K562 (cell line): ENCODE results near the gene SLC1A2. TPM values are rescaled to one million over a fixed set of nuclear protein-coding genes. Genes with fewer than 3 reads are reported as not detected.

ENCODE experiments used
- ATAC-seq: fragments of 200-7000 bp; cut with Tn5 transposase; 3 replicates; pipeline ENCODE4 v1.9.1; 2020; ENCODE audit warnings: moderate library complexity
- BruUV-seq: library from RNA; stranded (reverse); fragments of 400-500 nt; replicated peaks from 2 replicates; lab custom pipeline; 2021; lab: Mats Ljungman, UMichigan
- CTCF ChIA-PET: fragments of 300-600 bp; formaldehyde crosslinking; extraction: SDS; loops from one replicate; lab custom pipeline; 2021; ENCODE audit warnings: low intra/inter-chr PET ratio; lab: Yijun Ruan, JAX
- POLR2A ChIA-PET: fragments of 300-600, 350-650 bp; sonication (Branson Sonifier 250); formaldehyde crosslinking; extraction: SDS; loops from one replicate; lab custom pipeline; 2021; ENCODE audit warnings: antibody characterized with exemption, inconsistent platforms; lab: Yijun Ruan, JAX
- DNase-seq, 4 experiments: peaks; one replicate each; pipeline versions ENCODE4 v3.0.0 to v3.0.0-alpha.2; 2011 to 2018; ENCODE audit warnings: low spot score in 3 of 4, mixed read lengths in 3 of 4; ENCODE audit errors: extremely low read depth in 1 of 4
- FAIRE-seq: peaks from 2 replicates; lab custom pipeline; 2011; peaks lifted over from hg19 to GRCh38; lab: Jason Lieb, UNC
- H2AFZ ChIP-seq: 2 replicates; pipeline ENCODE4 v1.6.0; 2011; ENCODE audit warnings: low read depth, low read length, control low read depth, inconsistent platforms
- H3K27ac ChIP-seq: fragments of 200-600 bp; 3 replicates; pipeline ENCODE4 v1.8.0; 2011; ENCODE audit warnings: low read depth, mild to moderate bottlenecking, control low read depth, inconsistent platforms, low read length, moderate library complexity, mixed read lengths; ENCODE audit errors: extremely low read depth
- H3K27me3 ChIP-seq, 2 experiments: fragments of 300-600 bp in 1 of 2; 2 replicates in 1 of 2; 3 replicates in 1 of 2; pipeline versions ENCODE4 v1.6.0 to v1.8.0; 2011; ENCODE audit warnings: inconsistent platforms in 2 of 2, low read length in 2 of 2, mild to moderate bottlenecking in 1 of 2, mixed read lengths in 1 of 2, moderate library complexity in 1 of 2; ENCODE audit not compliant: control insufficient read depth in 2 of 2, insufficient read depth in 2 of 2
- H3K36me3 ChIP-seq: fragments of 300-600 bp; 3 replicates; pipeline ENCODE4 v1.8.0; 2011; ENCODE audit warnings: mild to moderate bottlenecking, low read length, inconsistent platforms; ENCODE audit not compliant: control insufficient read depth, insufficient read depth
- H3K4me1 ChIP-seq, 2 experiments: fragments of 200-600 bp in 1 of 2; replicated peaks in 1 of 2; 2 replicates in 1 of 2; 3 replicates in 1 of 2; pipeline versions ENCODE4 v1.5.1 to v1.8.0; 2011; ENCODE audit warnings: inconsistent platforms in 2 of 2, low read length in 2 of 2, mild to moderate bottlenecking in 1 of 2, mixed read lengths in 1 of 2, moderate library complexity in 1 of 2; ENCODE audit not compliant: control insufficient read depth in 2 of 2, insufficient read depth in 2 of 2
- H3K4me2 ChIP-seq: 2 replicates; pipeline ENCODE4 v1.6.1; 2011; ENCODE audit warnings: low read length, control low read depth, inconsistent platforms, mixed read lengths; ENCODE audit not compliant: insufficient read depth
- H3K4me3 ChIP-seq: fragments of 200-600 bp; sonication (generic), shearing (Covaris generic); 2 replicates; pipeline ENCODE4 v1.5.1; 2016; ENCODE audit warnings: control low read depth, inconsistent platforms
- H3K79me2 ChIP-seq: fragments of 200-600 bp; 3 replicates; pipeline ENCODE4 v1.8.0; 2011; ENCODE audit warnings: low read length, inconsistent platforms; ENCODE audit not compliant: control insufficient read depth, insufficient read depth
- H3K9ac ChIP-seq, 2 experiments: 2 replicates each; pipeline versions ENCODE4 v1.6.0 to v1.6.1; 2011; ENCODE audit warnings: low read depth in 2 of 2, low read length in 2 of 2, control low read depth in 1 of 2, inconsistent platforms in 1 of 2, mild to moderate bottlenecking in 1 of 2, mixed read lengths in 1 of 2; ENCODE audit not compliant: insufficient read depth in 1 of 2
- H3K9me1 ChIP-seq: one replicate; pipeline ENCODE4 v1.6.0; 2011; ENCODE audit warnings: inconsistent platforms, mild to moderate bottlenecking, low read length, moderate library complexity; ENCODE audit not compliant: control insufficient read depth, insufficient read depth
- H3K9me3 ChIP-seq: replicated peaks from 2 replicates; pipeline ENCODE4 v1.5.1; 2011; ENCODE audit warnings: low read depth, low read length, inconsistent platforms; ENCODE audit not compliant: control insufficient read depth, insufficient read depth
- H4K20me1 ChIP-seq: replicated peaks from 2 replicates; pipeline ENCODE4 v1.6.1; 2011; ENCODE audit warnings: low read length, inconsistent platforms, mixed read lengths; ENCODE audit not compliant: control insufficient read depth, insufficient read depth
- EHMT2 ChIP-seq: fragments of 450-650 bp; IDR thresholded peaks from 2 replicates; pipeline ENCODE4 v1.6.1; 2018; ENCODE audit warnings: antibody characterized with exemption
- MAFG ChIP-seq: fragments of 450-650 bp; conservative IDR thresholded peaks from 2 replicates; pipeline ENCODE4 v1.6.1; 2016; ENCODE audit warnings: missing genetic modification characterization, missing compliant biosample characterization
- MEIS2 ChIP-seq: fragments of 450-650 bp; IDR thresholded peaks from 2 replicates; pipeline ENCODE4 v1.6.1; 2014; ENCODE audit warnings: mild to moderate bottlenecking; ENCODE audit not compliant: partially characterized antibody
- RAD21 ChIP-seq, 2 experiments: fragments of 250-450 bp in 1 of 2; fragments of 450-650 bp in 1 of 2; sonication (Bioruptor Pico) in 1 of 2; formaldehyde crosslinking in 1 of 2; IDR thresholded peaks in 1 of 2; conservative IDR thresholded peaks in 1 of 2; 2 replicates each; pipeline versions ENCODE4 v1.4.0 to v1.8.0; 2020 to 2022; ENCODE audit warnings: mild to moderate bottlenecking in 2 of 2, moderate library complexity in 1 of 2
- STAG1 ChIP-seq: sonication (generic); formaldehyde crosslinking; IDR thresholded peaks from 2 replicates; pipeline ENCODE4 v1.5.0; 2020; ENCODE audit warnings: missing genetic modification reagents, borderline replicate concordance
- TEAD4 ChIP-seq, 2 experiments: sonication (generic) in 1 of 2; formaldehyde crosslinking in 1 of 2; IDR thresholded peaks; 2 replicates each; pipeline versions ENCODE4 v1.6.1 to v1.8.0; 2012 to 2022; ENCODE audit warnings: borderline replicate concordance in 1 of 2, inconsistent platforms in 1 of 2, low read length in 1 of 2, mild to moderate bottlenecking in 1 of 2, missing genetic modification reagents in 1 of 2
- U2AF2 ChIP-seq: fragments of 200-400 bp; formaldehyde crosslinking; optimal IDR thresholded peaks from 2 replicates; pipeline ENCODE3; 2017; ENCODE audit warnings: low read depth, mild to moderate bottlenecking, low read length
- ZNF134 ChIP-seq: fragments of 250-450 bp; sonication (Bioruptor Pico); conservative IDR thresholded peaks from 2 replicates; pipeline ENCODE4 v1.4.0; 2020
- ZNF384 ChIP-seq: IDR thresholded peaks from 2 replicates; pipeline ENCODE4 v1.6.1; 2012; ENCODE audit warnings: low read depth, low read length, improper control_type of control experiment
- ZNF445 ChIP-seq: fragments of 250-450 bp; sonication (Bioruptor Pico); IDR thresholded peaks from 2 replicates; pipeline ENCODE4 v1.4.0; 2020; ENCODE audit warnings: low read depth, mild to moderate bottlenecking, moderate library complexity
- ZNF696 ChIP-seq: fragments of 250-450 bp; sonication (Bioruptor Pico); conservative IDR thresholded peaks from 2 replicates; pipeline ENCODE4 v1.4.0; 2020; ENCODE audit warnings: mild to moderate bottlenecking, moderate library complexity
- in situ Hi-C: fragments of 300-500 bp; cut with MboI; formaldehyde crosslinking; loops from 4 replicates; pipeline ENCODE4 v1.15.0; 2018; ENCODE audit warnings: inconsistent platforms, mixed read lengths
- intact Hi-C: fragments of 100-400 bp; cut with micrococcal nuclease; formaldehyde crosslinking; loops from 2 replicates; pipeline ENCODE4 v1.14.2; 2022
- polyA plus RNA-seq, 8 experiments: library from polyadenylated mRNA; depleted of rRNA in 4 of 8; stranded (reverse) in 5 of 8; unstranded in 3 of 8; fragments of >200 nt; fragmentation: Nextera tagmentation in 2 of 8; fragmentation: Illumina TruSeq in 1 of 8; extraction: Ambion mirVana in 2 of 8; extraction: Trizol in 1 of 8; gene quantifications; 2 replicates each; pipeline versions ENCODE4 v1.2.1 to v1.2.3, GENCODE V29; 2011 to 2014; ENCODE audit warnings: inconsistent platforms in 1 of 8, missing spikeins in 1 of 8
- total RNA-seq, 7 experiments: library from RNA; depleted of rRNA in 6 of 7; stranded (reverse); fragments of >200 nt in 6 of 7; fragmentation: Illumina TruSeq in 2 of 7; extraction: Trizol in 2 of 7; gene quantifications; 2 replicates each; pipeline versions ENCODE4 v1.2.1 to v1.2.3, GENCODE V29; 2011 to 2021; ENCODE audit warnings: low replicate concordance in 1 of 7
- TF ChIP-seq, protein P1 (sequence below): fragments of 450-650 bp; IDR thresholded peaks from 2 replicates; pipeline ENCODE4 v1.6.1; 2017; ENCODE audit warnings: antibody characterized with exemption, mild to moderate bottlenecking

Gene SLC1A2
- total and polyA plus RNA-seq, 9 of the 15 experiments (the other 6 are each of a cell fraction or from before 2014, with no cell fraction given), result 0.03 to 0.07 (median 0.04) TPM; not detected in 5

- Histone ChIP-seq H3K9ac (no peak overlapping the region), H3K27ac (no peak overlapping the region)
- POLR2A ChIA-PET, result no interaction called here
These were observed 61.0 kb downstream of the SLC1A2 start for GRCh38 chr11:35358391-35358790.

More at GRCh38 chr11:35358391-35358790, 61.0 kb downstream of the SLC1A2 start:
- no peak overlapping the region for H3K4me2 ChIP-seq
- no peaks in the 10 kb centered on the region for H3K27me3 ChIP-seq
- H3K4me3 ChIP-seq, result no peak overlapping the region
- no peak overlapping the region for H2AFZ ChIP-seq
- in situ Hi-C loops (no loop called here), intact Hi-C loops (no loop called here)
- DNase-seq, result no peak
- CTCF ChIA-PET, result no interaction called here
- TF ChIP-seq EHMT2 (no peak), MAFG (no peak), RAD21 (CRISPR knock-in tag; conservative IDR thresholded peaks at IDR 0.05 in 1 of 2, IDR thresholded peaks at IDR 0.05 in 1 of 2) (no peak), ZNF445 (CRISPR knock-in tag) (no peak), ZNF384 (no peak), MEIS2 (no peak), ZNF696 (no peak), TEAD4 (IDR thresholded peaks at IDR 0.05; ENCODE audit: low read length) (no peak), TEAD4 (CRISPR knock-in tag; IDR thresholded peaks at IDR 0.05; ENCODE audit: borderline replicate concordance) (no peak), ZNF134 (CRISPR knock-in tag) (no peak), STAG1 (CRISPR knock-in tag) (no peak), U2AF2 (no peak)
- TF ChIP-seq, protein P1, sequence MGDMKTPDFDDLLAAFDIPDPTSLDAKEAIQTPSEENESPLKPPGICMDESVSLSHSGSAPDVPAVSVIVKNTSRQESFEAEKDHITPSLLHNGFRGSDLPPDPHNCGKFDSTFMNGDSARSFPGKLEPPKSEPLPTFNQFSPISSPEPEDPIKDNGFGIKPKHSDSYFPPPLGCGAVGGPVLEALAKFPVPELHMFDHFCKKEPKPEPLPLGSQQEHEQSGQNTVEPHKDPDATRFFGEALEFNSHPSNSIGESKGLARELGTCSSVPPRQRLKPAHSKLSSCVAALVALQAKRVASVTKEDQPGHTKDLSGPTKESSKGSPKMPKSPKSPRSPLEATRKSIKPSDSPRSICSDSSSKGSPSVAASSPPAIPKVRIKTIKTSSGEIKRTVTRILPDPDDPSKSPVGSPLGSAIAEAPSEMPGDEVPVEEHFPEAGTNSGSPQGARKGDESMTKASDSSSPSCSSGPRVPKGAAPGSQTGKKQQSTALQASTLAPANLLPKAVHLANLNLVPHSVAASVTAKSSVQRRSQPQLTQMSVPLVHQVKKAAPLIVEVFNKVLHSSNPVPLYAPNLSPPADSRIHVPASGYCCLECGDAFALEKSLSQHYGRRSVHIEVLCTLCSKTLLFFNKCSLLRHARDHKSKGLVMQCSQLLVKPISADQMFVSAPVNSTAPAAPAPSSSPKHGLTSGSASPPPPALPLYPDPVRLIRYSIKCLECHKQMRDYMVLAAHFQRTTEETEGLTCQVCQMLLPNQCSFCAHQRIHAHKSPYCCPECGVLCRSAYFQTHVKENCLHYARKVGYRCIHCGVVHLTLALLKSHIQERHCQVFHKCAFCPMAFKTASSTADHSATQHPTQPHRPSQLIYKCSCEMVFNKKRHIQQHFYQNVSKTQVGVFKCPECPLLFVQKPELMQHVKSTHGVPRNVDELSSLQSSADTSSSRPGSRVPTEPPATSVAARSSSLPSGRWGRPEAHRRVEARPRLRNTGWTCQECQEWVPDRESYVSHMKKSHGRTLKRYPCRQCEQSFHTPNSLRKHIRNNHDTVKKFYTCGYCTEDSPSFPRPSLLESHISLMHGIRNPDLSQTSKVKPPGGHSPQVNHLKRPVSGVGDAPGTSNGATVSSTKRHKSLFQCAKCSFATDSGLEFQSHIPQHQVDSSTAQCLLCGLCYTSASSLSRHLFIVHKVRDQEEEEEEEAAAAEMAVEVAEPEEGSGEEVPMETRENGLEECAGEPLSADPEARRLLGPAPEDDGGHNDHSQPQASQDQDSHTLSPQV, result no peak
- H3K4me1 ChIP-seq, result no peaks in the 10 kb centered on the region; a peak in 1 of 5 replicates
- no peaks in the 10 kb centered on the region for H3K9me1 ChIP-seq
- no peaks in the 10 kb centered on the region for H3K9me3 ChIP-seq
- no TSS peak for BruUV-seq
- FAIRE-seq, result no peak
- no peaks in the 10 kb centered on the region for H3K79me2 ChIP-seq
- H4K20me1 ChIP-seq, result no peaks in the 10 kb centered on the region
- H3K36me3 ChIP-seq, result no peaks in the 10 kb centered on the region
- ATAC-seq, result no peak
